GM18498 (cell line): ENCODE measurements around the gene GATAD1.
"Not testable (repeated sequence)": the region's sequence is repeated elsewhere in the genome, so short reads cannot be mapped to it uniquely, and the experiment has no call there.

Experiments
- ATAC-seq: cut with Tn5 transposase; IDR thresholded peaks from one replicate; pipeline ENCODE4 v1.9.1; 2021; ENCODE audit warnings: mild to moderate bottlenecking, moderate library complexity; ENCODE audit not compliant: unreplicated experiment

Gene GATAD1

GRCh38 chr7:92479146-92479545 is 31.9 kb downstream of the GATAD1 start:
- not testable (repeated sequence) for ATAC-seq

- ATAC-seq, result not testable (repeated sequence)
Observed at GRCh38 chr7:92483624-92484023, 36.3 kb downstream of the GATAD1 start.

GRCh38 chr7:92484226-92484625 is 36.9 kb downstream of the GATAD1 start:
- not testable (repeated sequence) for ATAC-seq

GRCh38 chr7:92485267-92485892 is 38.1 kb downstream of the GATAD1 start:
- ATAC-seq, result no peak

- ATAC-seq, result no peak
Observed at GRCh38 chr7:92485974-92486373, 38.7 kb downstream of the GATAD1 start.

- ATAC-seq, result no peak
Observed at GRCh38 chr7:92487804-92488203, 40.5 kb downstream of the GATAD1 start.

- no peak for ATAC-seq
Observed at GRCh38 chr7:92489634-92490033, 42.4 kb downstream of the GATAD1 start.

GRCh38 chr7:92496876-92497275 is 49.6 kb downstream of the GATAD1 start:
- ATAC-seq, result no peak

GRCh38 chr7:92498557-92498956 is 51.3 kb downstream of the GATAD1 start:
- ATAC-seq, result no peak

GRCh38 chr7:92503767-92504166 is 56.5 kb downstream of the GATAD1 start:
- ATAC-seq, result no peak

- ATAC-seq, result no peak
Observed at GRCh38 chr7:92504563-92504962, 57.3 kb downstream of the GATAD1 start.

- no peak for ATAC-seq
Observed at GRCh38 chr7:92506363-92506762, 59.1 kb downstream of the GATAD1 start.

- ATAC-seq, result no peak
Observed at GRCh38 chr7:92508946-92509345, 61.7 kb downstream of the GATAD1 start.
